ENCODE data around the gene CREB3L1.

The CREB3L1 gene

GRCh38 chr11:46306296-46306853, 28.9 kb downstream of the CREB3L1 start:
- Histone ChIP-seq H3K4me3 (ENCODE audit: insufficient read depth, low read depth, low read length) (no peak overlapping the region), H3K27me3 (ENCODE audit: control insufficient read depth, insufficient read depth, low read length, poor library complexity, severe bottlenecking) (no peaks in the 10 kb centered on the region), H3K36me3 (ENCODE audit: control insufficient read depth, insufficient read depth, low read length) (no peaks in the 10 kb centered on the region), H3K27ac (ENCODE audit: insufficient read depth, low read depth, low read length, poor library complexity, severe bottlenecking) (no peak overlapping the region), H3K9me3 (ENCODE audit: control insufficient read depth, low read length) (no peaks in the 10 kb centered on the region), H3K4me1 (ENCODE audit: control insufficient read depth, insufficient read depth, low read length) (peaks cover 14% of the 10 kb centered on the region)
- WGBS, 2 experiments: 93 to 94% methylated on average over 5 of the region's 5 CpGs

GRCh38 chr11:46307369-46307768, 29.9 kb downstream of the CREB3L1 start:
- Histone ChIP-seq H3K9me3 (ENCODE audit: control insufficient read depth, low read length) (no peaks in the 10 kb centered on the region), H3K4me3 (ENCODE audit: insufficient read depth, low read depth, low read length) (no peak overlapping the region), H3K27me3 (ENCODE audit: control insufficient read depth, insufficient read depth, low read length, poor library complexity, severe bottlenecking) (no peaks in the 10 kb centered on the region), H3K27ac (ENCODE audit: insufficient read depth, low read depth, low read length, poor library complexity, severe bottlenecking) (no peak overlapping the region), H3K36me3 (ENCODE audit: control insufficient read depth, insufficient read depth, low read length) (no peaks in the 10 kb centered on the region), H3K4me1 (ENCODE audit: control insufficient read depth, insufficient read depth, low read length) (peaks cover 14% of the 10 kb centered on the region)
- 94 to 97% methylated on average over 3 of the region's 3 CpGs for WGBS, 2 experiments

GRCh38 chr11:46307785-46308341, 30.4 kb downstream of the CREB3L1 start:
- 75 to 82% methylated on average over 14 of the region's 14 CpGs for WGBS, 2 experiments

GRCh38 chr11:46308631-46309419, 31.4 kb downstream of the CREB3L1 start:
- no peaks in the 10 kb centered on the region for H3K36me3 ChIP-seq (ENCODE audit: control insufficient read depth, insufficient read depth, low read length)

More at GRCh38 chr11:46307785-46308341, 30.4 kb downstream of the CREB3L1 start:
- H3K27ac ChIP-seq (ENCODE audit: insufficient read depth, low read depth, low read length, poor library complexity, severe bottlenecking): no peak overlapping the region
- H3K36me3 ChIP-seq (ENCODE audit: control insufficient read depth, insufficient read depth, low read length): no peaks in the 10 kb centered on the region
- peaks cover 14% of the 10 kb centered on the region for H3K4me1 ChIP-seq (ENCODE audit: control insufficient read depth, insufficient read depth, low read length)
- no peaks in the 10 kb centered on the region for H3K27me3 ChIP-seq (ENCODE audit: control insufficient read depth, insufficient read depth, low read length, poor library complexity, severe bottlenecking)
- H3K9me3 ChIP-seq (ENCODE audit: control insufficient read depth, low read length): no peaks in the 10 kb centered on the region
- H3K4me3 ChIP-seq (ENCODE audit: insufficient read depth, low read depth, low read length): no peak overlapping the region

GRCh38 chr11:46309814-46310259, 32.4 kb downstream of the CREB3L1 start:
- no peak overlapping the region for H3K27ac ChIP-seq (ENCODE audit: insufficient read depth, low read depth, low read length, poor library complexity, severe bottlenecking)
- H3K4me1 ChIP-seq (ENCODE audit: control insufficient read depth, insufficient read depth, low read length): peaks cover 14% of the 10 kb centered on the region
- 74 to 78% methylated on average over 2 to 3 of the region's 4 CpGs for WGBS, 2 experiments
- H3K9me3 ChIP-seq (ENCODE audit: control insufficient read depth, low read length): no peaks in the 10 kb centered on the region
- no peak overlapping the region for H3K4me3 ChIP-seq (ENCODE audit: insufficient read depth, low read depth, low read length)
- H3K27me3 ChIP-seq (ENCODE audit: control insufficient read depth, insufficient read depth, low read length, poor library complexity, severe bottlenecking): no peaks in the 10 kb centered on the region
- H3K36me3 ChIP-seq (ENCODE audit: control insufficient read depth, insufficient read depth, low read length): no peaks in the 10 kb centered on the region

More at GRCh38 chr11:46308631-46309419, 31.4 kb downstream of the CREB3L1 start:
- Histone ChIP-seq H3K4me1 (ENCODE audit: control insufficient read depth, insufficient read depth, low read length) (peaks cover 14% of the 10 kb centered on the region), H3K27me3 (ENCODE audit: control insufficient read depth, insufficient read depth, low read length, poor library complexity, severe bottlenecking) (no peaks in the 10 kb centered on the region), H3K27ac (ENCODE audit: insufficient read depth, low read depth, low read length, poor library complexity, severe bottlenecking) (no peak overlapping the region), H3K4me3 (ENCODE audit: insufficient read depth, low read depth, low read length) (no peak overlapping the region), H3K9me3 (ENCODE audit: control insufficient read depth, low read length) (no peaks in the 10 kb centered on the region)
- WGBS, 2 experiments: 42 to 48% methylated on average over 12 of the region's 12 CpGs

DNA sequence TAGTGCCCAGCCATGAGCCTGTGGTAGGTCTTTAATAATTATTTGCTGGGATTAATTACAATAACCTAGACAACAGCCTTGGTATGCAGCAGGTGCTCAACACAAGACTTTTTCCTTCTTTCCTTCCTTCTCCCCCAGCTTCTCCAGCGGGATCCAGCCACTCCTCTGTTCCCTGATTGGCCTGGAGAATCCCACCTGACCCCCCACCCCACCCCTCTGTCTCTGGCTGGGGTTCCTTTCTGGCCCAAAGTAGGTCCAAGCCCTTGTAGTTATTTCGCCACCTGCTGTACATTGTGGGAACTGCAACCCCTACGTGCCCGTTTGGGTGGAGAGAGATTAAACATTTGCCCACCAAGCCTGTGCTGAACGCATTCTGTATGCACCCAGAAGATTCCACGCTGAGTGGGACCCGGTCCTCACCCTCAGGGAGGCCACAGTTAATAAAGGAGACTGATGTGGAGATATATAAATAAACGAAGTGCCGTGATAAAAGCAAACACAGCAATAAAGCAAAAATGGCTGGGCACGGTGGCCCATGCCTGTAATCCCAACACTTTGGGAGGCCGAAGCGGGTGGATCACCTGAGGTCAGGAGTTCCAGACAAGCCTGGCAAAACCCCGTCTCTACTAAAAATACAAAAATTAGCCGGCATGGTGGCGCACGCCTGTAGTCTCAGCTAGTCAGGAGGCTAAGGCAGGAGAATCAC, 37.7 kb downstream of the CREB3L1 start:
- H3K9me3 ChIP-seq (ENCODE audit: control insufficient read depth, low read length): no peaks in the 10 kb centered on the region
- no peaks in the 10 kb centered on the region for H3K4me1 ChIP-seq (ENCODE audit: control insufficient read depth, insufficient read depth, low read length)
- no peaks in the 10 kb centered on the region for H3K27me3 ChIP-seq (ENCODE audit: control insufficient read depth, insufficient read depth, low read length, poor library complexity, severe bottlenecking)
- H3K36me3 ChIP-seq (ENCODE audit: control insufficient read depth, insufficient read depth, low read length): no peaks in the 10 kb centered on the region
- H3K27ac ChIP-seq (ENCODE audit: insufficient read depth, low read depth, low read length, poor library complexity, severe bottlenecking): no peak overlapping the region
- WGBS, 2 experiments: 63 to 66% methylated on average over 16 of the region's 16 CpGs
- no peak overlapping the region for H3K4me3 ChIP-seq (ENCODE audit: insufficient read depth, low read depth, low read length)

- no peaks in the 10 kb centered on the region for H3K9me3 ChIP-seq (ENCODE audit: control insufficient read depth, low read length)
- no peak overlapping the region for H3K4me3 ChIP-seq (ENCODE audit: insufficient read depth, low read depth, low read length)
- no peaks in the 10 kb centered on the region for H3K27me3 ChIP-seq (ENCODE audit: control insufficient read depth, insufficient read depth, low read length, poor library complexity, severe bottlenecking)
- no peaks in the 10 kb centered on the region for H3K36me3 ChIP-seq (ENCODE audit: control insufficient read depth, insufficient read depth, low read length)
- no peak overlapping the region for H3K27ac ChIP-seq (ENCODE audit: insufficient read depth, low read depth, low read length, poor library complexity, severe bottlenecking)
- H3K4me1 ChIP-seq (ENCODE audit: control insufficient read depth, insufficient read depth, low read length): no peaks in the 10 kb centered on the region
- 96 to 97% methylated on average over 12 of the region's 12 CpGs for WGBS, 2 experiments
These were observed 38.5 kb downstream of the CREB3L1 start for GRCh38 chr11:46315783-46316563.

DNA sequence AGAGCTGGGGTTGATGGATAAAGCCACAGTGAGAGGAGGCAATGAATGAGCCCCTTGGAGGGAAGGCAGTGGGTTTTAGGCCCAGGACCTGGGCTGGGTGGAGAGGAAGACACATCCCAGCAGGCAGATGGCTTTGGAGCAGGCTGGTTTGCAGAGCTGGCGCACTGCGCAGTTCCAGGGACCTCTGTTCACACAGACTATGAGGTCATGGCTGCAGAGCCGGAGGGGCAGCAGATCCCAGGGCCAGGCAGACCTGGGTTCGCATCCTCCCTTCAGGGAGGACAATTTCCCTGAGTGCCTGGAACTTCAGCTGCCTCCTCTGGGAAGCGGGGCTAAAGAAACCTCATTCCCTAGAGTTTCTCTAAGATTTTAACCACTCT, 41.6 kb downstream of the CREB3L1 start:
- 93 to 97% methylated on average over 5 of the region's 5 CpGs for WGBS, 2 experiments
- no peaks in the 10 kb centered on the region for H3K36me3 ChIP-seq (ENCODE audit: control insufficient read depth, insufficient read depth, low read length)

GRCh38 chr11:46321757-46322156, 44.3 kb downstream of the CREB3L1 start:
- H3K9me3 ChIP-seq (ENCODE audit: control insufficient read depth, low read length): no peaks in the 10 kb centered on the region
- no peaks in the 10 kb centered on the region for H3K27me3 ChIP-seq (ENCODE audit: control insufficient read depth, insufficient read depth, low read length, poor library complexity, severe bottlenecking)
- no peaks in the 10 kb centered on the region for H3K4me1 ChIP-seq (ENCODE audit: control insufficient read depth, insufficient read depth, low read length)
- no peaks in the 10 kb centered on the region for H3K36me3 ChIP-seq (ENCODE audit: control insufficient read depth, insufficient read depth, low read length)
- 92 to 96% methylated on average over 2 of the region's 2 CpGs for WGBS, 2 experiments
- H3K27ac ChIP-seq (ENCODE audit: insufficient read depth, low read depth, low read length, poor library complexity, severe bottlenecking): no peak overlapping the region
- H3K4me3 ChIP-seq (ENCODE audit: insufficient read depth, low read depth, low read length): no peak overlapping the region

More for the DNA sequence above, 41.6 kb downstream of the CREB3L1 start:
- no peaks in the 10 kb centered on the region for H3K4me1 ChIP-seq (ENCODE audit: control insufficient read depth, insufficient read depth, low read length)
- H3K27me3 ChIP-seq (ENCODE audit: control insufficient read depth, insufficient read depth, low read length, poor library complexity, severe bottlenecking): no peaks in the 10 kb centered on the region
- H3K4me3 ChIP-seq (ENCODE audit: insufficient read depth, low read depth, low read length): no peak overlapping the region
- no peaks in the 10 kb centered on the region for H3K9me3 ChIP-seq (ENCODE audit: control insufficient read depth, low read length)
- H3K27ac ChIP-seq (ENCODE audit: insufficient read depth, low read depth, low read length, poor library complexity, severe bottlenecking): no peak overlapping the region
